ENCODE measurements around the gene ISG20.

GRCh38 chr15:88688394-88688933, 49.6 kb downstream of the ISG20 start:
- TF ChIP-seq CTCF (IDR thresholded peaks at IDR 0.05) (no peak), POLR2AphosphoS5 (IDR thresholded peaks at IDR 0.05) (no peak), POLR2A (IDR thresholded peaks at IDR 0.05) (no peak)
